Natural killer cell (primary cell): ENCODE results near the gene PLK1. TPM values are rescaled to one million over a fixed set of nuclear protein-coding genes. Genes with fewer than 3 reads are reported as not detected.

Experiments used
- ATAC-seq, 3 donors: fragments of 150-1000 bp in 2 of 3; fragments of 200-7000 bp in 1 of 3; cut with Tn5 transposase; 1 replicate in 1 of 3; 2 replicates in 2 of 3; pipeline ENCODE4 v1.10.0; 2021; ENCODE audit warnings: mild to moderate bottlenecking in 2 of 3, moderate library complexity in 2 of 3
- DNase-seq, 2 donors: peaks; one replicate each; pipeline versions ENCODE4 v3.0.0 to v3.0.0-alpha.2; 2013 to 2021; ENCODE audit warnings: mixed read lengths in 1 of 2
- H3K27ac ChIP-seq: one replicate; pipeline ENCODE4 v1.5.1; 2013; ENCODE audit warnings: mild to moderate bottlenecking, low read length
- H3K27me3 ChIP-seq: one replicate; pipeline ENCODE4 v1.6.1; 2013; ENCODE audit warnings: low read length; ENCODE audit not compliant: control insufficient read depth, insufficient read depth
- H3K36me3 ChIP-seq: one replicate; pipeline ENCODE4 v1.6.1; 2013; ENCODE audit warnings: low read length; ENCODE audit not compliant: control insufficient read depth, insufficient read depth
- H3K4me1 ChIP-seq: one replicate; pipeline ENCODE4 v1.6.1; 2013; ENCODE audit warnings: low read length; ENCODE audit not compliant: control insufficient read depth, insufficient read depth
- H3K4me3 ChIP-seq: one replicate; pipeline ENCODE4 v1.5.1; 2013; ENCODE audit warnings: low read length
- H3K9me3 ChIP-seq: one replicate; pipeline ENCODE4 v1.6.1; 2013; ENCODE audit warnings: low read length; ENCODE audit not compliant: control insufficient read depth, insufficient read depth
- H3K27ac Mint-ChIP-seq, 2 donors: one replicate each; pipeline ENCODE4 v1.8.0; 2022; ENCODE audit warnings: mild to moderate bottlenecking in 2 of 2, mixed read lengths in 2 of 2, moderate library complexity in 1 of 2
- H3K27me3 Mint-ChIP-seq, 2 donors: one replicate each; pipeline ENCODE4 v1.8.0; 2022; ENCODE audit warnings: low read depth in 2 of 2, mixed read lengths in 2 of 2
- H3K36me3 Mint-ChIP-seq: one replicate; pipeline ENCODE4 v1.8.0; 2022; ENCODE audit warnings: mixed read lengths
- H3K4me1 Mint-ChIP-seq, 2 donors: one replicate each; pipeline ENCODE4 v1.8.0; 2022; ENCODE audit warnings: mixed read lengths in 2 of 2
- H3K4me3 Mint-ChIP-seq: one replicate; pipeline ENCODE4 v1.8.0; 2022; ENCODE audit warnings: mild to moderate bottlenecking, moderate library complexity, mixed read lengths
- H3K9me3 Mint-ChIP-seq, 2 donors: one replicate each; pipeline ENCODE4 v1.8.0; 2022; ENCODE audit warnings: mixed read lengths in 2 of 2
- whole genome bisulfite sequencing: methylation state at CpG from one replicate; pipeline ENCODE4 v1.1.7; 2013; ENCODE audit warnings: missing lambda C conversion rate; ENCODE audit not compliant: insufficient coverage; 5-methylcytosine and 5-hydroxymethylcytosine counted together
- intact Hi-C: fragments of 100-400 bp; cut with micrococcal nuclease; formaldehyde crosslinking; loops from one replicate; pipeline ENCODE4 v1.14.2; 2022
- total RNA-seq, 4 donors: library from RNA; stranded (reverse); fragments of 120-200 nt in 1 of 4; gene quantifications; one replicate each; pipeline versions ENCODE4 v1.2.3 to v1.2.4, GENCODE V29; 2013 to 2022
- TF ChIP-seq, protein P1 (sequence below): fragments of 200-600 bp; IDR thresholded peaks from one replicate; pipeline ENCODE4 v1.8.0; 2022; ENCODE audit warnings: antibody characterized with exemption

Gene PLK1
- total RNA-seq, 3 donors from 2014 or later (not counting 1 experiment from before 2014, with no cell fraction given), result 0.66 to 2.9 (median 1.7) TPM

DNA sequence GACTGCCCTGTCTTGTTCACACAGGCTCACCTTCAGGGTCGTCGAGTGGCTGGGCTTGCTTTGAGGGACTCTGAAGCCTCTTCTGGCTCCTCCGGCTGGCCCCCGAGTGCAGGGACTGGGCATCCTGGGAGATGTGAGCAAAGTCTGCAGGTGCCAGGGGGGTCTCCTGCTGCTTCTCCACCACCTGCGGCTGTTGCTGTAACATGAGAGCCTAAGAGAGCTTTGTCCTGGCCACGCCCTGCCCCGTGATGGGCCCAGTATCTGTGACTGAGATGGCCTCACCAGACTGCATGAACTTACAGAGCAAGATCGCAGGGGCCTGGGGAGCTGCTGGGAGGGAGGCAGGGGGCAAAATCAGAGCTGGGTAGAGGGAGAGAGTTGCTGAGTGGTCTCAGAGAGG lies 21.8 kb downstream of the PLK1 start:
- TF ChIP-seq, protein P1, sequence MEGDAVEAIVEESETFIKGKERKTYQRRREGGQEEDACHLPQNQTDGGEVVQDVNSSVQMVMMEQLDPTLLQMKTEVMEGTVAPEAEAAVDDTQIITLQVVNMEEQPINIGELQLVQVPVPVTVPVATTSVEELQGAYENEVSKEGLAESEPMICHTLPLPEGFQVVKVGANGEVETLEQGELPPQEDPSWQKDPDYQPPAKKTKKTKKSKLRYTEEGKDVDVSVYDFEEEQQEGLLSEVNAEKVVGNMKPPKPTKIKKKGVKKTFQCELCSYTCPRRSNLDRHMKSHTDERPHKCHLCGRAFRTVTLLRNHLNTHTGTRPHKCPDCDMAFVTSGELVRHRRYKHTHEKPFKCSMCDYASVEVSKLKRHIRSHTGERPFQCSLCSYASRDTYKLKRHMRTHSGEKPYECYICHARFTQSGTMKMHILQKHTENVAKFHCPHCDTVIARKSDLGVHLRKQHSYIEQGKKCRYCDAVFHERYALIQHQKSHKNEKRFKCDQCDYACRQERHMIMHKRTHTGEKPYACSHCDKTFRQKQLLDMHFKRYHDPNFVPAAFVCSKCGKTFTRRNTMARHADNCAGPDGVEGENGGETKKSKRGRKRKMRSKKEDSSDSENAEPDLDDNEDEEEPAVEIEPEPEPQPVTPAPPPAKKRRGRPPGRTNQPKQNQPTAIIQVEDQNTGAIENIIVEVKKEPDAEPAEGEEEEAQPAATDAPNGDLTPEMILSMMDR, result no peak
- Mint-ChIP-seq H3K27me3 (peaks cover 0 to 16% of the 10 kb centered on the region in 2 donors), H3K36me3 (peaks cover 8% of the 10 kb centered on the region), H3K4me3 (no peak overlapping the region), H3K4me1 (peaks cover 17 to 26% of the 10 kb centered on the region in 2 donors), H3K9me3 (peaks cover 3 to 4% of the 10 kb centered on the region in 2 donors), H3K27ac (no peak overlapping the region)
- no peaks in the 10 kb centered on the region for H3K36me3 ChIP-seq
- no peaks in the 10 kb centered on the region for H3K27me3 ChIP-seq
- 78% methylated on average over 8 of the region's 8 CpGs for WGBS
- no peak overlapping the region for H3K27ac ChIP-seq
- peaks cover 13% of the 10 kb centered on the region for H3K4me1 ChIP-seq
- ATAC-seq (no peak), DNase-seq (no peak)
- intact Hi-C loops, result no loop called here
- no peak overlapping the region for H3K4me3 ChIP-seq
- H3K9me3 ChIP-seq, result no peaks in the 10 kb centered on the region

DNA sequence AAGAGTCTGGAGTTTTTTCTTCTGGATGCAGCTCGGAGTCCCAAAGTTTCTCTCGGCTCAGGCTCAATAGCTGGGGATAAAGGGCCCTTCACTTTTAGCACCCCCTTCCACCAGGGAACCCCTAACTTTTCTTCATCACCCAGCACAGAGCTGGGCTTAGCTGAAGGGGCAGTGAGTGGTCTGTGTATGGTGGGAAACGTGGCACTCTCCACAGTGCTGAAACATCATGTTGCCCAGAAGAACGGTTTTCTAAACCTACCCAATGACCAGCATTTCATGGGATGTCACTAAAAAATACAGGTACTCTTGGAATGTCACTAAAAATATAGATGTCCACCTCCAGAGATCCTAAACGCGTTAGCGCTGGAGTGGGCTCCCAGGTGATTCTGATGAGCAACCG lies 22.4 kb downstream of the PLK1 start:
- Mint-ChIP-seq H3K9me3 (peaks cover 3 to 4% of the 10 kb centered on the region in 2 donors), H3K27me3 (peaks cover 0 to 16% of the 10 kb centered on the region in 2 donors), H3K4me3 (no peak overlapping the region), H3K27ac (no peak overlapping the region), H3K4me1 (peaks cover 17 to 26% of the 10 kb centered on the region in 2 donors), H3K36me3 (peaks cover 8% of the 10 kb centered on the region)
- DNase-seq (no peak), ATAC-seq (no peak)
- TF ChIP-seq, protein P1, result no peak
- Histone ChIP-seq H3K9me3 (no peaks in the 10 kb centered on the region), H3K27me3 (no peaks in the 10 kb centered on the region), H3K36me3 (no peaks in the 10 kb centered on the region), H3K4me3 (no peak overlapping the region), H3K27ac (no peak overlapping the region), H3K4me1 (peaks cover 13% of the 10 kb centered on the region)
- intact Hi-C loops, result no loop called here
- 88% methylated on average over 7 of the region's 8 CpGs for WGBS

DNA sequence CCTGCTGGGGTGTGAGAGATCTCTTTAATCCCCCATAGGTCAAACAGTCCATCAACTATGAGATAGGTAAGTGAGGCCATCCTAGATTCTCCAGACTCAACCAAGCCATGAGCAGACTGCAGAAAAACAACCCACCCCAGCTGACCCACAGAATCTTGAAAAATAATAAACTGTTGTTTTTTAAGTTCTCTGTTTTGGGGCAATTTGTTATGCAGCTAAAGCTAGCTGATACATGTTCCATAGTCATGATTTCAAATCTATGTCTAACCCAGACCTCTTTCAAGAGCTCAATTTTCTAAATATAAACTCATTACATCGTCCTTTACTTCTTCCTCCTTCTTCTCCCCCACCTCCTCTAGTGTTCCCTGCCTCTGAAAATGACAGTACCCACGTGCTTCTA lies 24.3 kb downstream of the PLK1 start:
- Histone ChIP-seq H3K36me3 (no peaks in the 10 kb centered on the region), H3K4me1 (peaks cover 13% of the 10 kb centered on the region), H3K9me3 (no peaks in the 10 kb centered on the region), H3K27me3 (no peaks in the 10 kb centered on the region), H3K27ac (no peak overlapping the region), H3K4me3 (no peak overlapping the region)
- DNase-seq (no peak), ATAC-seq (no peak)
- Mint-ChIP-seq H3K4me3 (no peak overlapping the region), H3K9me3 (peaks cover 3 to 4% of the 10 kb centered on the region in 2 donors), H3K4me1 (peaks cover 17 to 18% of the 10 kb centered on the region in 2 donors), H3K27me3 (peaks cover 0 to 16% of the 10 kb centered on the region in 2 donors), H3K27ac (no peak overlapping the region), H3K36me3 (peaks cover 8% of the 10 kb centered on the region)
- intact Hi-C loops, result no loop called here
- WGBS, result 62% methylated on average over 2 of the region's 2 CpGs
- TF ChIP-seq, protein P1, result no peak

DNA sequence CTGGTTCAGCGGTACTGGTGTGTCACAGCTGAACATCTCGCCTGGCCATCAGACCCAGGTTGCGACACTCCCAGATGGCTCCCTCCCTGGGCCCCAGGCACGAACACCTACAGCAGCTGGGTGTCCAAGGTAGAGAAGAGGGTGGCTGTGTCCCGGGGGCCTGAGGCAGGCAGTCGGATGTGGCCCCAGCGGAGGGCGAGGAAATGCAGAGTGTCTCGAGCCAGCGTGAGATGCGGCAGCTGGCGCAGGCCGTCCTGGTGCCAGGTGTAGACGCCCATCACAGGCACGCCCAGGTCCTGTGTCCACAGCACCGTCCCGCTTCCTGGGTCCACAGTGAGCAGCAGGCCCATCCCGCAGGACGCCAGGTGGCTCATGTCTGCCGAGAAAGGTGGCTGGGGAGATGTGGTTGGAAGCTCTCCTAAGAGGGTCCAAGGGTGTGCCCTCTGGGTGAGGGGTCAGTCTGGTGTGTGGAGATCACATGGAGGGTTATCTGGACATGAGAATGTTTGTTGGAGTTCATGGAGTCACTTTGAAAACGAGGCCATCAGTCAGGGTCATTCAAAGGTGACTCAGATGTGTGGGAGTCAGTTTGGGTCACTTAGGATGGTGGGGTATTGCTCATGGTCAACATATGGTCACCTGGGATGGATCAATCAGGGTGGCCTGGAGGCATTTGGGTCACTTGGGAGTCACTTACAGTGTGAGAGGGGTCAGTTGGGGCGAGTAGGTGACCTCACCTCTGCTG lies 26.3 kb downstream of the PLK1 start:
- Mint-ChIP-seq H3K4me3 (no peak overlapping the region), H3K4me1 (no peaks in the 10 kb centered on the region), H3K9me3 (peaks cover 3 to 4% of the 10 kb centered on the region in 2 donors), H3K27me3 (peaks cover 0 to 22% of the 10 kb centered on the region in 2 donors), H3K36me3 (peaks cover 8% of the 10 kb centered on the region), H3K27ac (no peak overlapping the region)
- TF ChIP-seq, protein P1, result no peak
- Histone ChIP-seq H3K27me3 (no peaks in the 10 kb centered on the region), H3K36me3 (no peaks in the 10 kb centered on the region), H3K9me3 (no peaks in the 10 kb centered on the region), H3K4me1 (no peaks in the 10 kb centered on the region), H3K27ac (no peak overlapping the region), H3K4me3 (no peak overlapping the region)
- ATAC-seq, result no peak
- WGBS, result 91% methylated on average over 22 of the region's 22 CpGs
- DNase-seq, result no peak
- intact Hi-C loops, result no loop called here
